PFSK-1 (cell line): ENCODE data around the gene DCC.

Experiments used
- FOXP2 ChIP-seq: optimal IDR thresholded peaks from 2 replicates; pipeline ENCODE3; 2011; ENCODE audit warnings: borderline replicate concordance, control low read depth, inconsistent platforms; ENCODE audit not compliant: insufficient read depth; ENCODE audit errors: extremely low read length, extremely low read depth
- POLR2AphosphoS5 ChIP-seq: IDR thresholded peaks from 2 replicates; pipeline ENCODE4 v1.6.1; 2012; ENCODE audit warnings: low read depth, mild to moderate bottlenecking, control low read depth, low read length, moderate library complexity
- SIN3A ChIP-seq: IDR thresholded peaks from 2 replicates; pipeline ENCODE4 v1.6.1; 2012; ENCODE audit warnings: mild to moderate bottlenecking, low read length, moderate library complexity, borderline replicate concordance; ENCODE audit not compliant: insufficient read depth
- TAF1 ChIP-seq: IDR thresholded peaks from 2 replicates; pipeline ENCODE4 v1.6.1; 2012; ENCODE audit warnings: low read length, control low read depth, borderline replicate concordance; ENCODE audit not compliant: insufficient read depth
- TF ChIP-seq, protein P1 (sequence below), 2 experiments: IDR thresholded peaks; 2 replicates each; pipeline versions ENCODE4 v1.6.1 to v1.8.0; 2011 to 2012; ENCODE audit warnings: low read depth in 2 of 2, low read length in 2 of 2, control low read depth in 1 of 2, inconsistent platforms in 1 of 2, mild to moderate bottlenecking in 1 of 2, moderate library complexity in 1 of 2; ENCODE audit not compliant: insufficient read depth in 1 of 2

DCC gene

DNA sequence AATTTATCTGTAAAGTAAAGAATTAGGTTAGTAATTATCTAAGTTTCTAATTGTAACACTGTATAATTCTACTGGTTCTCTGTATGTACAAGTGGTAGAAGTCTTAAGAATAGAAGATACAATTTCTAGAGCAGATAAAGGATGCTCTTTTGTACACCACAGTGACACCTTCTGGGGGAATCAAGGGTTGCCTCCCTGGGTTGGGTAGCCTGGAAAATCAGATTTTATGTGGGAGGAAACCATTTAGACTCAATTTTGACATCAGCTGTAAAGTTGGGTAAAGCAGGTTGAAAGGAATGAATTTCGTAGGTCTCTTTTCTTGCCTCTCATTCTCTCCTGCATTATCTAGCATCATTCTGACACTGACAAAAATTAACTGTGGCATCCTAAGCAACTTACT is 354.8 kb downstream of the DCC start:
- TF ChIP-seq, protein P1, sequence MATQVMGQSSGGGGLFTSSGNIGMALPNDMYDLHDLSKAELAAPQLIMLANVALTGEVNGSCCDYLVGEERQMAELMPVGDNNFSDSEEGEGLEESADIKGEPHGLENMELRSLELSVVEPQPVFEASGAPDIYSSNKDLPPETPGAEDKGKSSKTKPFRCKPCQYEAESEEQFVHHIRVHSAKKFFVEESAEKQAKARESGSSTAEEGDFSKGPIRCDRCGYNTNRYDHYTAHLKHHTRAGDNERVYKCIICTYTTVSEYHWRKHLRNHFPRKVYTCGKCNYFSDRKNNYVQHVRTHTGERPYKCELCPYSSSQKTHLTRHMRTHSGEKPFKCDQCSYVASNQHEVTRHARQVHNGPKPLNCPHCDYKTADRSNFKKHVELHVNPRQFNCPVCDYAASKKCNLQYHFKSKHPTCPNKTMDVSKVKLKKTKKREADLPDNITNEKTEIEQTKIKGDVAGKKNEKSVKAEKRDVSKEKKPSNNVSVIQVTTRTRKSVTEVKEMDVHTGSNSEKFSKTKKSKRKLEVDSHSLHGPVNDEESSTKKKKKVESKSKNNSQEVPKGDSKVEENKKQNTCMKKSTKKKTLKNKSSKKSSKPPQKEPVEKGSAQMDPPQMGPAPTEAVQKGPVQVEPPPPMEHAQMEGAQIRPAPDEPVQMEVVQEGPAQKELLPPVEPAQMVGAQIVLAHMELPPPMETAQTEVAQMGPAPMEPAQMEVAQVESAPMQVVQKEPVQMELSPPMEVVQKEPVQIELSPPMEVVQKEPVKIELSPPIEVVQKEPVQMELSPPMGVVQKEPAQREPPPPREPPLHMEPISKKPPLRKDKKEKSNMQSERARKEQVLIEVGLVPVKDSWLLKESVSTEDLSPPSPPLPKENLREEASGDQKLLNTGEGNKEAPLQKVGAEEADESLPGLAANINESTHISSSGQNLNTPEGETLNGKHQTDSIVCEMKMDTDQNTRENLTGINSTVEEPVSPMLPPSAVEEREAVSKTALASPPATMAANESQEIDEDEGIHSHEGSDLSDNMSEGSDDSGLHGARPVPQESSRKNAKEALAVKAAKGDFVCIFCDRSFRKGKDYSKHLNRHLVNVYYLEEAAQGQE (IDR thresholded peaks at IDR 0.05; ENCODE audit: insufficient read depth in 1 of 2, low read depth in 2 of 2, low read length in 2 of 2), result no peak
- TF ChIP-seq SIN3A (no peak), TAF1 (no peak), POLR2AphosphoS5 (no peak), FOXP2 (no peak)

DNA sequence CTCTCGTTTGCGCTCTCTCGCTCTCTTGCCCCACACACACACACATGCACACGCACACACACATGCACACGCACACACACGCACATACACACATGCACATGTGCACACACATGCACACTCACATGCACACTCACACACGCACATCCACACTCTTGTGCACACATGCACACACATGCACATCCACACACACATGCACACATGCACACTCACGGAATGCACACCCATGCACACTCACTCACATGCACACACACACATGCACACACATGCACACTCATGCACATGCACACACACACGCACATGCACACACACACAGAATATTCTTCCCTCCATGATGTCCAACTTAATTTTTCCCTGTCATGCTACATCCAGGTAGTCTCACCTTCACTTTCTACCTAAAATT is 360.1 kb downstream of the DCC start:
- TF ChIP-seq SIN3A (no peak), POLR2AphosphoS5 (no peak), TAF1 (no peak), FOXP2 (no peak)
- TF ChIP-seq, protein P1 (IDR thresholded peaks at IDR 0.05; ENCODE audit: insufficient read depth in 1 of 2, low read depth in 2 of 2, low read length in 2 of 2), result no peak

DNA sequence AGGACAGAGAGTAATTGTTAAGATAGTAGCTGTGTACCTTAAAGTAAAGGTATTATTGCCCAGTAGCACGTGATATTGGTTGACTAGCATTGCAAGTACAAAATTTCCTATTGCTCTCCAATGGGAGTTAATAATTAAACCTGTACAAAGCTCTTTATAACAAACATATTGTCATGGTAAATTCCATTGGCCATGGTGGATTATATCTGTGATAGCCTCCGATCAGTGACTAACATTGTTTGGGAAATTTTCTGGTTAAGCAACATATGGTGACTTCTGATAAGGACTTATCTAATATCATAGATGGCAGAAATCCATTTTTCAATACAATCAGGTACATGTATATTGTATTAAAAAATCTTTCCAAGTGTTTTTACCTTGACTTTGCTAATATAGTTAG is 360.8 kb downstream of the DCC start:
- TF ChIP-seq POLR2AphosphoS5 (no peak), TAF1 (no peak), SIN3A (no peak), FOXP2 (no peak)
- TF ChIP-seq, protein P1 (IDR thresholded peaks at IDR 0.05; ENCODE audit: insufficient read depth in 1 of 2, low read depth in 2 of 2, low read length in 2 of 2), result no peak

DNA sequence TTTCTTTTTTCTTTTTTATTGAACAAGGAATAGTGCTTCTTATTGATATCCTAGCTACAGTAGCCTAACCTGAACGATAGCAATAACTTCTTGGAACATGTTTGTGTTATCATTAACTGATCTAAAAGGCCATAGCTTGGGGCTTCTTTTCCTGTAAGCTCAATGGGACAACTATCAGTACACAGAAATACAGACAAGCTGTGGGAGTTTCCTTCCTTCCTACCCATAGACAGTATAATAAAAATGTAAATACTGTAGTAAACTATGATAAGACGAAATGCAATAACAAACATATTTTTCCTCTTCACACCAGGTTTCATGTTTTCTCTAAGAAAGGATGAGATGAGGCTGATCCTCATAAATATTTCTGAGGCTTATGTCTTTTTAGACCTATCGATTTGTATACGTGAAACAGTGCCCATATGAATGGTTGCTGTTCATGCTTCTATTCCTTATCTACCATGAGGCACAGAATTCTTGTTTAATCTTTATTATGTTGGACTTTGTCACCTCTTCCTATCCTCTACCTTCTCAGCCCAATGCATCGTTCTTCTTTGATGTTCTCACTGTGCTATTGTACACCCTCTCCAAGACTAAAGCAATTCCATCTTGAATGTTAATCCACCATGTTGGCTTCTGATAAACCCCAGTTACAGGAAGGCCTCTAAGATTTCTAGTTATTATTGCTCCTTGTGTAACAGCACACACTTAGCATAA is 361.4 kb downstream of the DCC start:
- no peak for TF ChIP-seq SIN3A
- TF ChIP-seq, protein P1 (IDR thresholded peaks at IDR 0.05; ENCODE audit: insufficient read depth in 1 of 2, low read depth in 2 of 2, low read length in 2 of 2), result no peak
- TF ChIP-seq POLR2AphosphoS5, result no peak
- TF ChIP-seq TAF1, result no peak
- TF ChIP-seq FOXP2, result no peak
